ENCODE results near the gene CDYL.

DNA sequence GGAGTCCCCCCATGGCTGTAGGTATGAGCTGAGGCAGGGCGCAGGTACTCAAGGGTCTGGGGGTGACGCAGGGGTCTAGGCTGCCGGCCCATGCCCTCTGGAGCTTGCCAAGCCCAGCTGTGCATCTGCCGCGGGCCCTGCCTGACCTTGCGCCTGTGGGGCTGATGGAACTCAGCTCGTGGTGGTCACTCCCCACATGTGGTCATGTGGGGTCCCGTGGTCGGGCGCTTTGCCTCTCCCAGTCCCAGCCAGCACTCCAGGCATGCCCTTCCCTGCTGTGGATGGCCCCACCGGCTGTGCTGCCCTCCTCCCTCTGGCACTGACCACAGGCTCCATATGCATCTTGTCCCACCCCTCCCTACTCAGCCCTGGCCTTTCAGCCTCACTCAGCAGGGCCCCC lies 170.3 kb downstream of the CDYL start:
- TF ChIP-seq, protein P1, sequence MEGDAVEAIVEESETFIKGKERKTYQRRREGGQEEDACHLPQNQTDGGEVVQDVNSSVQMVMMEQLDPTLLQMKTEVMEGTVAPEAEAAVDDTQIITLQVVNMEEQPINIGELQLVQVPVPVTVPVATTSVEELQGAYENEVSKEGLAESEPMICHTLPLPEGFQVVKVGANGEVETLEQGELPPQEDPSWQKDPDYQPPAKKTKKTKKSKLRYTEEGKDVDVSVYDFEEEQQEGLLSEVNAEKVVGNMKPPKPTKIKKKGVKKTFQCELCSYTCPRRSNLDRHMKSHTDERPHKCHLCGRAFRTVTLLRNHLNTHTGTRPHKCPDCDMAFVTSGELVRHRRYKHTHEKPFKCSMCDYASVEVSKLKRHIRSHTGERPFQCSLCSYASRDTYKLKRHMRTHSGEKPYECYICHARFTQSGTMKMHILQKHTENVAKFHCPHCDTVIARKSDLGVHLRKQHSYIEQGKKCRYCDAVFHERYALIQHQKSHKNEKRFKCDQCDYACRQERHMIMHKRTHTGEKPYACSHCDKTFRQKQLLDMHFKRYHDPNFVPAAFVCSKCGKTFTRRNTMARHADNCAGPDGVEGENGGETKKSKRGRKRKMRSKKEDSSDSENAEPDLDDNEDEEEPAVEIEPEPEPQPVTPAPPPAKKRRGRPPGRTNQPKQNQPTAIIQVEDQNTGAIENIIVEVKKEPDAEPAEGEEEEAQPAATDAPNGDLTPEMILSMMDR (conservative IDR thresholded peaks at IDR 0.05): no peak
- no peak for TF ChIP-seq EZH2 (IDR thresholded peaks at IDR 0.05; ENCODE audit: low read depth)

All from PC-9 (cell line).